ENCODE data around the gene FNBP1L. TPM values are rescaled to one million over a fixed set of nuclear protein-coding genes. Genes with fewer than 3 reads are reported as not detected.
"Not testable (repeated sequence)": the region's sequence is repeated elsewhere in the genome, so short reads cannot be mapped to it uniquely, and the experiment has no call there.

FNBP1L gene
- polyA plus RNA-seq, 1 donor (not counting 4 experiments of a cell fraction or from before 2014, with no cell fraction given): 22.9 TPM

GRCh38 chr1:93463960-93464359, 16.0 kb downstream of the FNBP1L start:
- no peaks in the 10 kb centered on the region for H3K9me1 ChIP-seq (ENCODE audit: control insufficient read depth, extremely low read depth, insufficient read depth, low read length)
- H3K27ac ChIP-seq (ENCODE audit: control insufficient read depth, insufficient read depth, low read length): no peak overlapping the region
- no peaks in the 10 kb centered on the region for H3K27me3 ChIP-seq (ENCODE audit: control insufficient read depth, extremely low read depth, insufficient read depth, low read length)
- H2AFZ ChIP-seq (ENCODE audit: control insufficient read depth, low read length): no peak overlapping the region
- FAIRE-seq: no peak
- no peaks in the 10 kb centered on the region for H3K36me3 ChIP-seq (ENCODE audit: control insufficient read depth in 2 of 2, extremely low read depth in 1 of 2, insufficient read depth in 2 of 2, low read length in 2 of 2)
- H3K4me3 ChIP-seq (ENCODE audit: control insufficient read depth in 2 of 3, extremely low read depth in 1 of 3, insufficient read depth in 2 of 3, low read depth in 1 of 3, low read length in 3 of 3): no peak overlapping the region
- peaks cover 27% of the 10 kb centered on the region for H3K79me2 ChIP-seq (ENCODE audit: control insufficient read depth, insufficient read depth, low read length)
- no peaks in the 10 kb centered on the region for H3K9me3 ChIP-seq (ENCODE audit: control insufficient read depth, low read depth, low read length)
- H4K20me1 ChIP-seq (ENCODE audit: control insufficient read depth, extremely low read depth, insufficient read depth, low read length): no peaks in the 10 kb centered on the region
- H3K4me1 ChIP-seq (ENCODE audit: control insufficient read depth, extremely low read depth, insufficient read depth, low read length): no peaks in the 10 kb centered on the region
- no peak overlapping the region for H3K4me2 ChIP-seq (ENCODE audit: control insufficient read depth, extremely low read depth, insufficient read depth, low read depth, low read length)
- no peak for DNase-seq (ENCODE audit: low read depth, low spot score)
- TF ChIP-seq CTCF (optimal IDR thresholded peaks at IDR 0.05 in 1 of 3, IDR thresholded peaks at IDR 0.05 in 1 of 3, conservative IDR thresholded peaks at IDR 0.05 in 1 of 3; ENCODE audit: extremely low read depth in 1 of 3, insufficient read depth in 2 of 3, low read length in 3 of 3): no peak
- TF ChIP-seq EZH2 (IDR thresholded peaks at IDR 0.05; ENCODE audit: low read length): no peak
- dilution Hi-C loops (cut with MboI; ENCODE audit: extremely low pct_ligation_motif_present, low sequenced_read_pairs): no loop called here
- no peak overlapping the region for H3K9ac ChIP-seq (ENCODE audit: control insufficient read depth, extremely low read depth, insufficient read depth, low read length)

- H4K20me1 ChIP-seq (ENCODE audit: control insufficient read depth, extremely low read depth, insufficient read depth, low read length); H3K27me3 ChIP-seq (ENCODE audit: control insufficient read depth, extremely low read depth, insufficient read depth, low read length); dilution Hi-C loops (cut with MboI; ENCODE audit: extremely low pct_ligation_motif_present, low sequenced_read_pairs); DNase-seq (ENCODE audit: low read depth, low spot score); H3K4me2 ChIP-seq (ENCODE audit: control insufficient read depth, extremely low read depth, insufficient read depth, low read depth, low read length); H3K36me3 ChIP-seq (ENCODE audit: control insufficient read depth in 2 of 2, extremely low read depth in 1 of 2, insufficient read depth in 2 of 2, low read length in 2 of 2); H3K4me3 ChIP-seq (ENCODE audit: control insufficient read depth in 2 of 3, extremely low read depth in 1 of 3, insufficient read depth in 2 of 3, low read depth in 1 of 3, low read length in 3 of 3); H3K4me1 ChIP-seq (ENCODE audit: control insufficient read depth, extremely low read depth, insufficient read depth, low read length); H2AFZ ChIP-seq (ENCODE audit: control insufficient read depth, low read length); H3K9me1 ChIP-seq (ENCODE audit: control insufficient read depth, extremely low read depth, insufficient read depth, low read length); H3K27ac ChIP-seq (ENCODE audit: control insufficient read depth, insufficient read depth, low read length); FAIRE-seq; H3K9me3 ChIP-seq (ENCODE audit: control insufficient read depth, low read depth, low read length); H3K9ac ChIP-seq (ENCODE audit: control insufficient read depth, extremely low read depth, insufficient read depth, low read length): not testable (repeated sequence)
- peaks cover 31% of the 10 kb centered on the region for H3K79me2 ChIP-seq (ENCODE audit: control insufficient read depth, insufficient read depth, low read length)
Measured at GRCh38 chr1:93465371-93466082, 17.6 kb downstream of the FNBP1L start.

GRCh38 chr1:93467606-93468005, 19.7 kb downstream of the FNBP1L start:
- DNase-seq (ENCODE audit: low read depth, low spot score): no peak

More at GRCh38 chr1:93467606-93468005, 19.7 kb downstream of the FNBP1L start:
- no peak overlapping the region for H3K4me3 ChIP-seq (ENCODE audit: control insufficient read depth in 2 of 3, extremely low read depth in 1 of 3, insufficient read depth in 2 of 3, low read depth in 1 of 3, low read length in 3 of 3)
- TF ChIP-seq EZH2 (IDR thresholded peaks at IDR 0.05; ENCODE audit: low read length) (no peak), CTCF (optimal IDR thresholded peaks at IDR 0.05 in 1 of 3, IDR thresholded peaks at IDR 0.05 in 1 of 3, conservative IDR thresholded peaks at IDR 0.05 in 1 of 3; ENCODE audit: extremely low read depth in 1 of 3, insufficient read depth in 2 of 3, low read length in 3 of 3) (no peak)
- H4K20me1 ChIP-seq (ENCODE audit: control insufficient read depth, extremely low read depth, insufficient read depth, low read length): no peaks in the 10 kb centered on the region
- no peaks in the 10 kb centered on the region for H3K9me1 ChIP-seq (ENCODE audit: control insufficient read depth, extremely low read depth, insufficient read depth, low read length)
- H3K9ac ChIP-seq (ENCODE audit: control insufficient read depth, extremely low read depth, insufficient read depth, low read length): no peak overlapping the region
- H3K27me3 ChIP-seq (ENCODE audit: control insufficient read depth, extremely low read depth, insufficient read depth, low read length): no peaks in the 10 kb centered on the region
- H3K79me2 ChIP-seq (ENCODE audit: control insufficient read depth, insufficient read depth, low read length): peaks cover 27% of the 10 kb centered on the region
- FAIRE-seq: no peak
- no peaks in the 10 kb centered on the region for H3K36me3 ChIP-seq (ENCODE audit: control insufficient read depth in 2 of 2, extremely low read depth in 1 of 2, insufficient read depth in 2 of 2, low read length in 2 of 2)
- dilution Hi-C loops (cut with MboI; ENCODE audit: extremely low pct_ligation_motif_present, low sequenced_read_pairs): no loop called here
- no peak overlapping the region for H2AFZ ChIP-seq (ENCODE audit: control insufficient read depth, low read length)
- no peak overlapping the region for H3K4me2 ChIP-seq (ENCODE audit: control insufficient read depth, extremely low read depth, insufficient read depth, low read depth, low read length)
- H3K4me1 ChIP-seq (ENCODE audit: control insufficient read depth, extremely low read depth, insufficient read depth, low read length): no peaks in the 10 kb centered on the region
- H3K9me3 ChIP-seq (ENCODE audit: control insufficient read depth, low read depth, low read length): no peaks in the 10 kb centered on the region
- no peak overlapping the region for H3K27ac ChIP-seq (ENCODE audit: control insufficient read depth, insufficient read depth, low read length)
